KOPT-K1 (cell line): ENCODE data around the gene RAB15.

Experiments used
- H3K27ac ChIP-seq: fragments of 200-600 bp; sonication (generic); 2 replicates; pipeline ENCODE4 v1.5.1; 2016; ENCODE audit warnings: antibody characterized with exemption, mild to moderate bottlenecking, low read depth, low read length; ENCODE audit not compliant: poor library complexity, severe bottlenecking
- H3K36me3 ChIP-seq: fragments of 200-600 bp; sonication (generic); 2 replicates; pipeline ENCODE4 v1.5.1; 2017; ENCODE audit warnings: antibody characterized with exemption, mild to moderate bottlenecking, low read length, moderate library complexity; ENCODE audit not compliant: insufficient read depth
- H3K9me3 ChIP-seq: fragments of 200-600 bp; sonication (generic); 2 replicates; pipeline ENCODE4 v1.5.1; 2017; ENCODE audit warnings: antibody characterized with exemption, low read length, mild to moderate bottlenecking; ENCODE audit not compliant: insufficient read depth, poor library complexity, severe bottlenecking

RAB15 gene

DNA sequence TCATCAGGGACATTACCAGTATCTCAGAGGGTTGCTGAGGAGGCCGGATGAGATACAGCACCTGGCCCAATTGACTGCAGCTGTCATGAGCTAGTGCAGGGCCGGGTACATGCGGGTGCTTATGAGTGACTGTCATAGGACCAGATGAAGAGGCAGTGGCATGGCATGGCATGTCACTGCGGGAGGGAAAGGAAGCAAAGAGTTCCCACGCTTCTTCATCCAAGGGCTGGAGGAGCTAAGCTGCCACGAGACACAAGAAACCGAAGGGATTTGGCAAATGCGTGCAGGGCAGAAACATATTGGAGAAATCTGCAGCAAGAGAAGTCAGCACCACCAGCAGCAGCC, 18.9 kb downstream of the RAB15 start:
- no peak overlapping the region for H3K27ac ChIP-seq
- peaks cover 70% of the 10 kb centered on the region for H3K36me3 ChIP-seq
- no peaks in the 10 kb centered on the region for H3K9me3 ChIP-seq

DNA sequence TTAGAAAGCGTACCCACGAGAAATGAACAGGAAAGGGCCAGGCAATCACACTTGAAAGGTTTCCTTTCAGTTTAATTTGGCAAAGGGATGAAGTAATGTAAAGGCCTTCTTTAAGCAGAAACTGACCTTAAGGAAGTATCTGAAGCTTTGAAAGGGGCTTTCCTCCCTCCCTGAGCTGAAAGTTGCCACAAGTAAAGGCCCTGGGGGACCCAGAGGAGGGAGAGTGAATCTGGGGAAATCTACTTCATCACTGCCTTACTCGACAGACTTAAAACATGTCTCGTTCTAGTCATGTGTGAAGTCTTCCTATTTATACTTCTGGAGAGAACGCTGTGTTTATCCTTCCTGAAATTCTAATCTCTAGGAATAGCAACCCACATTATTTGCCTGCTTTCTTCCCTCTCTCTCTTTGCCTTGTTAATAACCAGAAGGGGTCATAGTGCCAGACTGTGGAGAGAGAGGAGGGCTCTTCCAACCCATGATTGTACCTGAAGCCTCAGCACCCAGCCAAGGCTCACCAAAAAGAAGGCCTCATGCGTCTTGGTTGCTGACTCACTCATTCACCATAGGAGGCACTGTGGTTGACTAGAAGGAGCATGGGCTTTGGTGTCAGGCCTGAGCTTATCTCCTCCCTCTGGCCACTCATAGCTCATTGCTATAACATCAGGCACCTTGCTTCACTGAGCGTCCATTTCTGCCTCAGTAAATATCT, 19.4 kb downstream of the RAB15 start:
- Histone ChIP-seq H3K36me3 (peaks cover 75% of the 10 kb centered on the region), H3K9me3 (no peaks in the 10 kb centered on the region), H3K27ac (no peak overlapping the region)

DNA sequence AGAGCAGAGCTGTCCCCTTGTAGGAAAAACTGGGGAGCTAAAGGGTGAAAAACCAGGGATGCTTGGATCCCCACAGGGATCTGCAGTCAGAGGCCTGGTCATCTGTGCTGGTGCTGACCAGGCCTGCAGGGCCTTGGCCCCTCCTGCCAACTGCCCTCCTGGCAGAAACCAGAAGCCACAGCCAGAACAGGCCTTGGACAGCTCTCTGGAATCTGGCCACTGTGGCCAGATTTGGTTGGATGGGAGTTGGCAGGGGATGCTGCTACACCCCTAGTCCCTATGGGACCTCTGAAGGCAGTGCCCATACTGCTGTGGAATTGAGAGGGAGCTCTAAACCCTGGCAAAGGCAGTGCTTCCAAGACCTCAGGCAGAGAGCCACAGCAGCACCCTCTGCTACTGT, 20.4 kb downstream of the RAB15 start:
- Histone ChIP-seq H3K9me3 (no peaks in the 10 kb centered on the region), H3K36me3 (peaks cover 72% of the 10 kb centered on the region)

DNA sequence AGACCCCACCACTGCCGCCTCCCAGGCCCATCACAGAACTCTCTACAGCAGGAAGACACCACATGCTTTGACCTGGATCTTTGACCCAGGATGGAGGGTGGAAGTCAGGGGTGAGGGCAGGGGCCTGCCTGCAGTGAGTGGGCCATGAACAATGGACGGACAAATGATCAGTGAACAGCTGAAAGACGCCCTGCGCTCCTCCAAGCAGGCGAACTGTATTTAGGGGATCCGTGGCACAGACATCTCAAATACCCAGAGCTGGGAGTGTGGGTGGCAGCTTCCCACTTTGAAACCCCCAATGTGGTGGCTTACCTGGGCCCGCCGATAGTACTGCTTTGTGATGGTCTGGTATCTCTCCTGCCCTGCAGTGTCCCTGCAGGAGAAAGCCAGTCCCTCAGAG, 20.8 kb downstream of the RAB15 start:
- H3K9me3 ChIP-seq: no peaks in the 10 kb centered on the region
- H3K36me3 ChIP-seq: peaks cover 72% of the 10 kb centered on the region
- H3K27ac ChIP-seq: no peak overlapping the region

More for the DNA sequence above, 20.4 kb downstream of the RAB15 start:
- H3K27ac ChIP-seq: no peak overlapping the region

DNA sequence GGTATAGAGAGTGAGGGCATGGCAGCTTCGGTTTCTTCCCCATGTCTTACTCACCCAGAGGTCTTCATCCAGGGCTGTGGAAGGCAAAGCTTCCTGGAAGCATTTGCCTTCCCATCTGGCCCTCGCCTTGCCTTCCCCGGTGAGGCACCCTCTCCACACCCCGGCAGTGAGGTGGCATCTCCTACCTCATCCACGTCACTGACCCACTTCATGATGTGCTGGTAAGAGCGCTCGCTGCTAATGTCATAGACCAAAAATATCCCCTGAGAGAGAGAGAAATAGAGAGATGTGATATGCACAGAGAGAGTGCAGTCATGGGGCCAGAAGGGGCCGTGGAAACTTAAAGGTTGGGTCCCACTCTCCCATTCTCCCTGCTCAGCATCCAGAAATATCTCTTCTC, 21.2 kb downstream of the RAB15 start:
- peaks cover 72% of the 10 kb centered on the region for H3K36me3 ChIP-seq
- no peak overlapping the region for H3K27ac ChIP-seq
- no peaks in the 10 kb centered on the region for H3K9me3 ChIP-seq

DNA sequence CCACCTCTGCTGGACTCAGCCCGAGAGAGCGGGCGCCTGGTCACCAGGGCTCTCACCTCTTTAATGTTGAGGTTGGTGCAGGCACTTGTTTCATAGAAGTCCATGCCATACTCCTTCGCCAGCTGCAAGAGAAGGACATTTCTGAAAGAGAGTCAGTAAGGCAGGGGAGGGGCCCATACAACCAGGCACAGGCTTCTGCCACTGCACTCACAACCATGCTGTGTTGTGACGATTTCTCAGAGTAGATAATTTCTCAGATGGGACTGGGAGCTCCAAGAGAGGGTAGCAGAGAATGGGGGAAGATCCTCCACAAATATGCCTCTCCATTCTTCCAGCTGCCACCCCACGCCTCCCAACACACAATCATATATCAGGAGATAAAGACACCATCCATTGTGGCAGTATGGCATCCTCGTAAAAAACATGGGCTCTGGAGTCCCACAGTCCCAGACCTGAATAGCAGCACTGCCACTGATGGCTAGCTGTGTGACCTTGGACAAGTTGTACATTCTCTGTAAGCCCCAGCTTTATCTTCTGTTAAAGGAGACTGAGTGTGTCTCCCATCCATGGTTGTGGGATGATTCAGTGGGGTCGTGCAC, 23.4 kb downstream of the RAB15 start:
- H3K27ac ChIP-seq: no peak overlapping the region
- peaks cover 83% of the 10 kb centered on the region for H3K36me3 ChIP-seq
- no peaks in the 10 kb centered on the region for H3K9me3 ChIP-seq

DNA sequence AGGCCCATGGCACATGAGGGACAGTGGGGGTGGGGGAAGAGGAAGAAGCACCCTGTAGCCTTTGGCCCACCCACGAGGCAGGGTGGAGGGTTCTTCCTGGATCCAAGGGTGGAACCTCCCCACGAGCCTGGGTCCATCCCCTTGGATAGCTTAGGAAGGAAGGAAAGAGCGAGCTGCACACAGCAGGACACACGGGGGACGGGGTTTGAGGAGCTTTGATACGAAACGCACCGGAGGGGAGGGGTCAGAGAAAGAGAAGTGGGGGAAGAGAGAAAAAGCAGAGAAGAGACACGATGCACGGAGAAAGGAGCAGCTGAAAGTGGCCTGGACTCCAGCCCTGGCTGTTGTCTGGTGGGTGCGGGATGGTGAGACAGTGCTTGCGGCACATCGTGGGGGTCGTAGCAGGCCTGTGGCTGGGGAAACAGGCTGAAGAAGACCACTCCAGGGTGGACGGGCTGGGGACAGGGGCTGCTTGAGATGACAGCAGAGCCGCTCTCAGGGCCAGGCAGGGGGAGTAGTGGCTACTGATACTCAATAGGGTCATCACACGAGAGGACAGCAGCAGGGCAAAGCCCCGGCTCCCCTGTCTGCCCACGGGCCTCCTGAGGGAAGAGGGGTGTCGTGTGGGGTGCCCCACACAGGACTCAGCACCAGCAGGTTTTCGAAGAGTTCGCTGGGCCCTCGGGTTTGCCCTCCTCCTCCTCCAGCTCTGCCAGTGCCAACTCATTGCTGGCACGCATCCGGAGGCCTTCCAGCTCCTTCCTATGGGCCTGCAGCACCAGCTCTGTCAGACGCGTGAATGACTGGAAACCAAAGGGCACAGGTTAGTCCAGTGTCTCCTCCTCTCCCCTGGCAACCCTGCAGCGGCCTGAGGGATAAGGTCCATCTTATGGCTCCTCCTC, 24.2 kb downstream of the RAB15 start:
- no peaks in the 10 kb centered on the region for H3K9me3 ChIP-seq
- H3K36me3 ChIP-seq: peaks cover 83% of the 10 kb centered on the region
- H3K27ac ChIP-seq: no peak overlapping the region

DNA sequence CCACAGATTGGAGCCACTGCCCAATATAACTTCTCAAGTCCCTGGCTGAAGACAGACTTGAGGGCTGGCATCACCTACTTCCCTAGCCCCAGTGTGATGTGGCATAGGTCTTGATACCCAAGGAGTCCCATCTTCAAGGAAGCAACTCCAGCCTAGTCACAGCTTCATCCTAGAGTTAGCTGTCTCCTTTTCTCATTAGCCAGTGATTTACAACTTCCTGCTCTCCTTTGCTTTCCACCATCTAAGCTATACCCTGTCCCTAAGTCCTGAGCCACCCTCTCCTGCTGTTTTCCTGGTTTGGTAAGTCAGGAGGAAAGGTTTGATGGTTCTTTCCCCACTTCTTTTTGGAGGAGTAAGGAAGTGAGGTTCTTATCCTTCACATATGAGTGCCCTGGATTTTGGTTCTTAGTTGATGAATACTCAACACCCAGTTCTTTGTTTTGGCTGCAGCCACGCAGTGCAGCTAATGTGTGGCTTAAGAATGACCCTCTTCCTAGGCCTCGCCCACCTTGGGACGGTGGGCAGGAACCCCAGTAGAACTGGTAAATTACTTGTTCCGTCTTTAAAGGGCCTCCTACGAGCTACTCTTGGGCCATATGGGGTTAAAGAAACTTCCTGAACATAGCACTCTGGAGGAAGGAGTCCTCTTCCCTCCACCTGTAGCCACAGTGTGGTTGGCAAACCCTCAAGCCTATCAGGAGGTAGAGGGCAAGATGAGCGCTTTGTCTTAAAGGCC, 25.7 kb downstream of the RAB15 start:
- peaks cover 88% of the 10 kb centered on the region for H3K36me3 ChIP-seq
- H3K27ac ChIP-seq: peak overlapping the region; percentile 20
- no peaks in the 10 kb centered on the region for H3K9me3 ChIP-seq

DNA sequence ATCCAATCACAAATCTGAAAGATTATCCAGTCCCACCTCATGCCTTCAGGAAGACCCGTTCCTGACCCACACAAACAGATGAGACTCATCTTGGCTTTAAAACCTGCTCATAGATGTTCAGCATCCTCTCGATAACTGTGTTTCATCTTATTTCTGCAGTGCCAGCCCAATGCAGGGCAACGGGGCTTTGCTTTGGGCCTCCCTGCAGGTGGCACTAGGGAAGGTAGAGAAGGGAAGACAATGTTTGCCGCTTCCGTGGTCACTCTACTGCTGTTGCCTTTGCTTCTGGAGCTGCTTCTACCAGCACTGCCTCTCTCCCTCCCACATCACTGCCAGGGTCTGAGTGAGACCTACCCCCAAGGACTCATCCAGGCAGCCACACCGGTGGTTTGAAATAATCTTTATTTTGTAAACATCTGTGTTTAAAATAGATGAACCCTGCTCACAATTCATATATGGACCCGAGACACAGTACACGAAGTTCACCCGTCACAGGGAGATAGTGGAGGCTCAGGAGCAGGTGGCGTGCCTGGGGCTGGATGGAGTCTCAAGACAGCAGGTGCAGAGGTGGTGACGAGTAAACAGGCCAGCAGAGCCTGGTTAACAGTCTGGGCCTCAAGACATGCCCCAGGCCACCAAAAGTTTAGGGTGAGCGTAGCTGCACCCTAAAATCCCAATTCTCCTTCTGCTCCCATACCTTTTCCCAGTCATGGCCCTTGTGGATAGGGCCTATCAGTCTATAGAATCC, 26.5 kb downstream of the RAB15 start:
- no peaks in the 10 kb centered on the region for H3K9me3 ChIP-seq
- H3K27ac ChIP-seq: no peak overlapping the region

DNA sequence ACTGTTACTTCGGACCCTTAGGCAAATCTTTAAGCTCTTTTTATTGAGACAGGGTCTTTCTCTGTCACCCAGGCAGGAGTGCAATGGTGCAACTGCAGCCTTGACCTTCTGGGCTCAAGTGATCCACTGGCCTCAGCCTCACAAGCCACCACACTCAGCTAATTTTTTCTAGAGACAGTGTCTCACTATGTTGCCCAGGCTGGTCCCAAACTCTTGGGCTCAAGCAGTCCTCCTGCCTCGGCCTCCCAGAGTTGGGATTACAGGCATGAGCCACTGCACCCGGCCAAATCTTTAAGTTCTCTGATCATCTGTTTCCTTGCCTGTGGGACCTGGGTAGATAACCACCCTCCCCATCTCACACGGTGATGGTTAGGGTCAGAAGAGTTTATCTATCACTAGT, 27.3 kb downstream of the RAB15 start:
- Histone ChIP-seq H3K36me3 (peaks cover 87% of the 10 kb centered on the region), H3K27ac (no peak overlapping the region), H3K9me3 (no peaks in the 10 kb centered on the region)

More for the DNA sequence above, 26.5 kb downstream of the RAB15 start:
- H3K36me3 ChIP-seq: peaks cover 87% of the 10 kb centered on the region

DNA sequence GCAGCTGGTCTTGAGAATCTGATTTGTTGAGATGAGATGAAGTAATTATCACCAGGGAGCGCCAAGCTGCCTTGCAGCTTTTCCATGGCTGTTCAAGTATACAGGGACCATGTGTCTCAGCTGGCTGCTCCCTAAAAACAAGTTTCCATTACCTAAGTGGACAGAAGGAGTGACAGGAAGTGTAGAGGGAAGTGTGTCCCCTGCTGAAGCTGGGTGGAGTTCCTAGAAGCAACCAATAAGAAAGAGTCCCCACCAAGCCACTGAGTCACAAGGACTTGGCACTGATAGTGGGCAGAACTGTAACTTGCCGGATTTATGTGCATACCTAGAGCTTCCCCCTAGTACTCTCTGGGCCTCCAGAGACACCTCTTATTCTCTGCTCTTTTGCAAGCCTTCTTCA, 28.1 kb downstream of the RAB15 start:
- Histone ChIP-seq H3K36me3 (peaks cover 92% of the 10 kb centered on the region), H3K27ac (no peak overlapping the region), H3K9me3 (no peaks in the 10 kb centered on the region)

DNA sequence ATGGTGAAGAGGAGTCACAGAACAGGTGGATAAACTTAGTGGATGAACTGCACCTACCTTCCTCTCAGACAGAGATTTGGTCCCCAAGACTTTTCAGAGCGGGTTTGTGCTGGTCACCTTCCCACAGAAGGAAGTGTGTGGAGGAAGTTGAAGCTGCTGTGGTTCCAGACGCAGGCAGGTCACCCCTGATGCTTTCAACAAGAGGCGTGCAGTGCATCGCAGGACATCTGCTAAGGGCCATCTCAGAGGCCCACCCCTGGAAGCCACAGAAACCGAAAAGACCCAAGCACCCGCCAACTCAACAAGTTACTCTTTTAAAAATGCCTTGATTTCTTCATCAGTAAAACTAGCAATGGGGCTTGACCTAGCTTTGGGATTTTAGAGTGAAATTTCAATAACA, 28.6 kb downstream of the RAB15 start:
- Histone ChIP-seq H3K27ac (no peak overlapping the region), H3K36me3 (peaks cover 92% of the 10 kb centered on the region), H3K9me3 (no peaks in the 10 kb centered on the region)

DNA sequence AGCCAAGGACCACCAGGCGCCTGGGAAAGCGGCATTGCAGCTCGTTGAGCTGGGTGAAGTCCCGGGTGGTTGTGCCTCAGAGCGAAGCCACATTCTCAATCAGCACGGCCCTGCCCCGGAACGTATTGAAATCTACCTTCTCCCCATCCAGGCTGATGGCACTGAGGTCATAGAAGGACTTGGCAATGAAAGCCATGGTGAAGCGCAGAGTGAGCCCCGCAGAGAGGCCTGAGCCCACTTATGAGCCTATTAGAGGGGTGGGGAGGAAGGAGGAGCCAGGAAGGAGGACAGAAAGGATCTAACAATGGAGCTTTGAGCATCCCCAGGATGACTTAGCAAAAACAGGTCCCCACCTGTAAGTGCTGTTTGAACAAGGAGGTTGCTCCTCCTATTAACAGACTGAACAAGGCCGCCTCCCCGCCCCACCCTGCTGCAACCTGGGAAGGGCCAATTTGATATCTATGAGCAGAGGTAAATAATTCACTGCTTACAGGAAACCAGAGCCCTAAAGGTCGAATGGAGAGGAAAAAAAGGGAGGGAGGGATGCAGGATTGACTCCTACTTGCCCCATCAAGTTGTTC, 29.5 kb downstream of the RAB15 start, which contains the start of gene GPX2:
GPX2 (minus strand) TSS at position 215 of the 581 bp plus-strand sequence; CDS start at position 196, 19 bp downstream.
- Histone ChIP-seq H3K36me3 (peaks cover 92% of the 10 kb centered on the region), H3K27ac (no peak within 1 kb of the TSS), H3K9me3 (no peaks in the 10 kb centered on the region)

DNA sequence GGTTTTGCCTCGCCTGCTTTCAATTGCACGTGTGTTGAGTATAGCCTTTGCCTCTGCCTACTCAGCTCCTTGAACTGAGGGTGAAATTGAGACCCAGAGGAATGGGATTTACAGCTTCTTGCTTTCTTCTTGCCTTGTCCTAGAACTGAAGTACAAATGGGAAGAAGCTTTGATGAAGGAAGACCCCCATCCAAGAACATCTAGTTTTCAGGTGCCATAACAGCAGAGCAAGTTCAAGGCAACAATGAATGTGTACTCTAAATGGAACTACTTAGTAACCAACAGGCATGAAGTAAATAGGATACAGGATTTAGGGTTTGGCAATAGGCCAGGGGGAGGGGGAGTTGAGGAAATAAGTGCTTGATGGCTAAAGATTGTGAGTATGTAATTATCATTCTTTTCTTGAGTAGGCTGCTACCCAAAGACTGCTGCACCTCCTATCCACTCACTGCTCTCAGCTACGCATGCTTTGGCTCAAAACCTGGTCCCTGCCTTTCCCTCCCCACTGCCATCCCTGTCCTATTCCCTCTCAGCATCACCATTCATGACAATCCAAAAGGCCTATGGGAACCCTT, 31.7 kb downstream of the RAB15 start:
- Histone ChIP-seq H3K9me3 (no peaks in the 10 kb centered on the region), H3K36me3 (peaks cover 97% of the 10 kb centered on the region), H3K27ac (no peak overlapping the region)
